Activated CD4-positive, CD25-positive, alpha-beta regulatory T cell (primary cell): ENCODE results near the gene BICRA.
"Not testable (repeated sequence)": the region's sequence is repeated elsewhere in the genome, so short reads cannot be mapped to it uniquely, and the experiment has no call there.

Experiments
- DNase-seq, 4 experiments: peaks; one replicate each; lab custom pipeline; 2025; lab: John Stamatoyannopoulos, UW

Gene BICRA

DNA sequence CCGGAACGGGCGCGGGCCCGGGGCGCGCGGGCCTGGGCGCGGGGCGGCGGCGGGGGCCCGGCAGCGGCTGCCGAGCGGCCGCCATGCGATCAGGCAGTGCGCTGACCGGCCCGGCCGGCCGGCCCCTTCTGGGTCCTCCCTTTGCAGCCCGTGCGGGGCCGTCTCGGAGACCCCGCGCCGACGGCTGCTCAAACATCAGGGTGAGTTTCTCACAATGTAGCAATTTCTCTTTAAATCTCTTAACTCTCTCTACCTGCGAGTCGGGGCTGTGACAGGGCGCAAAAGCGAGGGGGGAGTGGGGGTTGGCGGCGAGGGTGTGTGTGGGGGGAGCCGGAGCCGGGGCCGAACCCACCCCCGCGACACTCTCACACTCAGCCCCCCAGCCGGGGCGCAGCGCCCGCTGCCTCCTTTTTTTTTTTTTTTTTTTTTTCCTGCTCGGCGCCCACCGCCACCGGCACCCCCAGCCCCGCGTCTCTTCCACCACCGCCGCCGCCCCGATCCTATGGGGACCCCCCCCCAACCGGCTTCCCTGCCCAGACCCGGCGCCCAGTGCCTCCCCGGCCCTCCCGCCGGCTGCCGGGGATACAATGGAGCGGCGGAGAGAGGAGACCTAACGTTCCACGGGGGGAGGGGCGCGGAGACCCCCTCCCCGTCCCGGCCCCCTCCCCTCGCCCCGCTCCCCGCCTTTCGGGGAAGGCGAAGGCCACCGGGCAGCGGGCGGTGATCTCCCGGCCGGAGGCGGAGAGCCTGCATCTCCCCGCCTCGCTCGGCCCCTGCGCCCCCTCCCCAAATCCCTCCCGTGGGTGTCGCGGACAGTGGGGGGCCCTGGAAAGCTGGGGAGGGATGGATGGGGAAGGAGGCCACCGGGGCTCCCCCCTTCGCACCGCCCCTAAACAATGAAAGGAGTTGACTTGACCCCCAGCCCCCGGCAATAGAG is at the start of gene BICRA:
TSS of gene BICRA (plus strand) at position 166 of the 937 bp plus-strand sequence. CDS start 64,441 bp downstream, outside the sequence.
- DNase-seq, result peak; percentile 58 to 79 (median 70)

DNA sequence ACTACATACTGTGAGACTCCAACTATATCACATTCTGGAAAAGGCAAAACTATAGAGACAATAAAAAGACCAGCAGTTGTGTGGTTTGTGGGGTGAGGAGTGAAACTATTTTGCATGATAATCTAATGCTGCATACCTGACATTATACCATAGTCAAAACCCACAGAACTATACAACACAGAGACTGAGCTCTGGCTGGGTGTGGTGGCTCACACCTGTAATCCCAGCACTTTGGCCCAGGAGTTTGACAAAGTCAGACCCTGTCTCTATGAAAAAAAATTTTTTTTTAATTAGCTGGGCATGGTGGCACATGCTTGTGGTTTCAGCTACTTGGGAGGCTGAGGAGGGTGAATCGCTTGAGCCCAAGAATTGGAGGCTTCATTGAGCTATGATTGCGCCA is 47.9 kb upstream of the BICRA start:
- no peak for DNase-seq

- DNase-seq, result no peak
Observed at GRCh38 chr19:47561440-47562057, 47.4 kb upstream of the BICRA start.

DNA sequence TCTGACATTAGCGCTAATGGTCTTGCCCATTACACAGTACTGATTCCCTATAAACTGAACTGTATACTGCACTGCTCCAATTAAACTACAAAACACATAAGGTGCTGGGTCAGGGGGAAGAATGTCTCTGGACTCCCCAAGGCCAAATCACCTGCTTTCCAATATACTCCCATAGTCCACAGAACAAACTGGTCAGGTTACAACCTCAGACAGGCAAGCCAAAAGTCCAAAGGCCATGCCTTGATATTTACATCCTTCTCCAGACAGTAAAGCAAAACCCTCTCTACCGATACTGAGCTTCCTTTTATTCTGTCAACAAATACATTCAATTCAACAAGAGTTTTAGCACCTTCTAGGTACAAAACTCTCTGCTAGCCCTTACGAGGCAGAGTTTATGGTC is 44.9 kb upstream of the BICRA start:
- no peak for DNase-seq

DNA sequence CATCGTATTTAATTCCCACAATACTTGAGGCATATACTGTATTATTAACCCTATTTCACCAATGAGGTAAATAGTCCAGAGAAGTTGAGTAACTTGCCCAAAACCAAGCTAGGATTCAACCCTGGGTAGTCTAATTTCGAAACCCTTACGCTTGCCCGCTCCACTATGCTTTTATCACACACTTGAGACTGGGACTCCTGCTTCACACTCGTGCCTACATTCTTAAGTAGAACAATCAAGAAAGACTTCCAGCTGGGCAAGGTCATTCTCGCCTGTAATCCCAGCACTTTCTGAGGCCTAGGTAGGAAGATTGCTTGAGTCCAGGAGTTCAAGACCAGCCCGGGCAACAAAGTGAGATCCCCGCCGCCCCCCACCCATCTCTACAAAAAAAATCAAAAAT is 39.6 kb upstream of the BICRA start:
- no peak for DNase-seq

GRCh38 chr19:47572635-47573034 is 36.3 kb upstream of the BICRA start:
- no peak for DNase-seq

- peak; percentile 60 to 81 (median 70) for DNase-seq
Observed at GRCh38 chr19:47573071-47574026, 35.6 kb upstream of the BICRA start, which contains the start of gene ZNF541. Gene ZNF541, minus strand, starts transcription at chr19:47573148. Its CDS starts 17,292 bp downstream, at chr19:47555856.

- no peak for DNase-seq
Observed at GRCh38 chr19:47580397-47580796, 28.5 kb upstream of the BICRA start.

GRCh38 chr19:47581605-47582319 is 27.2 kb upstream of the BICRA start:
- DNase-seq, result no peak

DNA sequence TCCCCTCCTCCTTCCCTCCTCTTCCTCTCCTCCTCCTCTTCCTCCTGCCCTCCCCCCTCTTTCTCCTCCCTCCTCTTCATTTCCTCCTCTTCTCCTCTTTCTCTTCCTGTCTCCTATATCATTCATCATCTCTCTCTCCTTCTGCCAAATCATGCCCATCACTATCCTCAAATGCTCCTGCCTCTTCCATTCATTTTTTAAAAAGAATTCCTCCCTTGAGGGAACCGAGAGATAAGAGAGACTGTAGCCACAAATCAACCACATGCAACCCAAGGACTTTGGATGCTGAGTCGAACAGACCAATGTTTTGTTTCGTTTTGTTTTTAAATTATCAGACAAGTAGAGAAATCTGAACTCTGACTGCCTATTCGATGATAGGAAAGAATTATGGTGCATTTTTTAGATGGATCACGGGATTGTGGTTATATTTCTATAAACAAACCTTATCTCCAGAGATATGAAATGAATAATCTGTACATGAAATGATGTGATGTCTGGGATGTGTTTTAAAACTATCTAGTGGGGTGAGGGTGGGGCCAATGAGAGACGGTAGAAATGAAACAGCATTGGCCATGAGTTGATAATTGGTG is 26.5 kb upstream of the BICRA start:
- DNase-seq, result no peak

GRCh38 chr19:47583161-47583560 is 25.8 kb upstream of the BICRA start:
- DNase-seq, result not testable (repeated sequence)

- no peak for DNase-seq
Observed at GRCh38 chr19:47587295-47587694, 21.6 kb upstream of the BICRA start.

DNA sequence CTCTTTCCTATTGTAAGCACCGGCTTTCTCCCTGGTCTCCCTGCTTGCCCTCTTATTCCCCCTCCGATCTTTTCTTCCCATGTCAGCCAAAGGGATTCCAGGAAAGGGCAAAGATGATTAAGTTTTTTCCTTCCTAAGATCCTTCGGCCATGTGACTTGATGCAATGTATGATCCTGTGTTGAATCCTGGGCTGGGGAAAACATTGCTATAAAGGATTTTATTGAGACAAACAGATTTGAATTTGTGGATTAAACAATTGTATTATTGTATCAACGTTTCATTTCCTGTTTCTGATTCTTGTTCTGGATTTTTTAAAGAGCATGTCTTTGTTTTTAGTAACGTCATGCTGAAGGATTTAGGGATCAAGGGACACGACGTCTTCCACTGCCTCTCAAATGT is 19.1 kb upstream of the BICRA start:
- DNase-seq, result no peak

DNA sequence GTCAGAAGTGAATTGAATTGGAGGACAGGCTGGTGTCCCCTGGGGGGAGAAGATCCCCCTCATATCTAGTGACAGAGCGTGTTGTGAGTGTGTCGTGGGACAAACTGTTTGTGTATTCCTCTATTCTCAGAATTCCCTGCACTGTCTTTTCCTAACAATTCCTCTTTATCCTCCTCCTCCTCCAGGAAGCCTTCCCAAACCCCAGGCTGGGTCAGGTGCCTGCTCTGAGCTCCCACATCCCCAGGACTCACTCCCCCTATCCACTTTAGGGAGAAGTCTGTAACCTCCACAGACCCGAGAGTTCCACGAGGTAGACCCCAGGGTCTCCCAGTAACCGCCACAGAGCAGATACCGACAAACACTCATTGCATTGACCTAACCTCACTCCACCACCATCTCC is 15.1 kb upstream of the BICRA start:
- no peak for DNase-seq

- DNase-seq, result no peak
Observed at GRCh38 chr19:47595944-47596343, 13.0 kb upstream of the BICRA start.

DNA sequence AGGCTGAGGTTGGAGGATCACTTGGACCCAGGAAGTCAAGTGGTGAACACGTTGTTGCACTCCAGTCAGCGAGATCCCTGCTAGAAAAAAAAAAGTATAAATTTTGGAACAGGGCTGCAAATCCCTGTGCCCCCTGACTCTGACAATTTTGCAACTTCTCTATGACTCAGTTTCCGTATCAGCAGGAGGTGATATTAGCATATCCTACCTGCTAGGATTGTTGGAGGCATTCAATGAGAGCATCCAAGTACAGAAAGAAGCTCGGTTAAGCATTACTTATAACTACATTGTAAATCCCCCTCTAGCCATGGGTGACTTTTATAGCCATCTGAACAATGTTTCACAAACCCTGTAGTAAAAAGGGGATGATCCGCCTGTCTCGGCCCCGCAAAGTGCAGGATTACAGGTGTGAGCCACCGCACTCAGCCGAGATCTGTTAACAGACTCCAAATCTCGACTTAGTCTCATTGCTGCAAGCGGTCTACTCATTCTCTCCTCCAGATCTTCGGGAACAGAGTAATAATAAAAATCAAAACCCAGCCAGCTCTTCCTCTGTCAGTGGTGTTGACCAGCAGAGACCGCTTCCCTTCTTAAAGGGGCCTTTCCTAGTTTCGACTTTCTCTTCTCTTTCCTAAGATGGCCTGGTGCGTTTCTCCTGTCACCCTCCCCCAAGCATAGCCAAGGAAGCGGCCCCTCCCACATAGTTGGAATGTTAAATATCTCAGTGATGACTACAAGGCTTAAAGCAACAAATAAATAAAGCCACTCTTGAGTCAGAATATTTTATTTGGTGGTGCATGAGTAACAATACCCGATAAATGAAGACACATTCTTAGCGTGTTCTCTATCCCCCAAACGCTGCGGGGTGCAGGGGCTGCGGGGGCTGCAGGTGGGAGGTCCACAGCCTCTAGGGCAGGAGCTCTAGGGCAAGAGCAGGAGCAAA is 10.3 kb upstream of the BICRA start:
- DNase-seq, result no peak

GRCh38 chr19:47599671-47600245 is 9.2 kb upstream of the BICRA start:
- DNase-seq, result not testable (repeated sequence)

DNA sequence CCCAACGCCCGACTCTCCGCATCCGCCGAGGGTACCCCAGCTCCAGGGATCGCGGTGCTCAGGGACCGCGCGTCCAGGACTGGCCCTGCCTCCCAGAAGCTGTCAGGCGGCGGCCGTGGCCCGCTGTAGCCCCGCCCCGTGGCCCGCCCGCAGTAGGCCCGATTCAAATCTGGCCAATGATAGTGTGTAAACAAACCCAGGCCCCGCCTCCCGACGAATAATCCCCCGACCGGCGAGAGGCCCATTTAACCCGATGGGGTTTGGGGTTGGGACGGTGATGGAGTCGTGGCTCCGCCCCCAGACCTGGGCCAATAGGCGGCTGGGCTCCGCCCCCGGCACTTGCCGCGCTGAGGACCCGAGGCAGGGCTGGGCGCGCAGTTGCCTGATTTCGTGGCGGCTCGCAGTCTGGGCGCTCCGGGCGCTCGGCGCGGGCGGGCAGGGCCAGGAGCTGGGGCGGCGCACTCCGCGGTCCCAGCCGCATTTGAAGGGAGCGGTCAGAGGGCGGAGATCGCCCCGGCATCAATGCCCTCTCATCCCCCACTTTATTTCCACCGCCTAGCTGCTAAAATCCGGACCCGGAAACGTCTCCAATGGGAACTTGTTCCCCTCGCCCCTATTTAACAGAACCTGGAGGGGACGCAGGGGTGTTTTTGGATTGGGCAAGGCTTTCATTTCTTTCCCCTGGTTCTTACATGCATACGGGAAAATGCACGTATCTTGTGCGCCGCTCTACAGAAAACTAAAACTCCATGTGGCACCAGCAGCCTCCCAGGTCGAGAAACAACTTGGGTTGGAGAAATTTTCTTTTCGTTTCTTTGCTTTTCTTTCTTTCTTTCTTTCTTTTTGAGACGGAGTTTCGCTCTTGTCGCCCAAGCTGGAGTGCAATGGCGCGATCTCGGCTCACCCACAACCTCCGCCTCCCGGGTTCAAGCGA is 8.4 kb upstream of the BICRA start:
- DNase-seq, result peak; percentile 98 to 99 (median 98)
